OCI-LY3 (cell line): ENCODE results near the gene SCGB3A2.

Experiments used
- H2AFZ ChIP-seq: fragments of 200-600, 300-600 bp; shearing (Covaris generic); 2 replicates; pipeline ENCODE4 v1.6.0; 2014; ENCODE audit warnings: antibody characterized with exemption, low read depth, low read length
- H3K27ac ChIP-seq: fragments of 200-600, 300-600 bp; sonication (generic); 2 replicates; pipeline ENCODE4 v1.5.1; 2014; ENCODE audit warnings: mild to moderate bottlenecking, low read length, moderate library complexity, mixed read lengths
- H3K27me3 ChIP-seq: fragments of 200-600, 300-600 bp; sonication (generic); 2 replicates; pipeline ENCODE4 v1.6.1; 2014; ENCODE audit warnings: low read depth, low read length, mixed read lengths
- H3K36me3 ChIP-seq: fragments of 200-600, 300-600 bp; sonication (generic); replicated peaks from 2 replicates; pipeline ENCODE3; 2014; ENCODE audit warnings: low read depth, low read length, mixed read lengths
- H3K4me1 ChIP-seq: fragments of 300-600, 200-600 bp; sonication (generic); 2 replicates; pipeline ENCODE4 v1.6.1; 2014; ENCODE audit warnings: low read length, mixed read lengths
- H3K4me2 ChIP-seq: fragments of 200-600, 300-600 bp; sonication (generic); 2 replicates; pipeline ENCODE4 v1.6.1; 2014; ENCODE audit warnings: low read length, mixed read lengths
- H3K4me3 ChIP-seq: fragments of 300-600, 200-600 bp; sonication (generic); 2 replicates; pipeline ENCODE4 v1.5.1; 2014; ENCODE audit warnings: antibody characterized with exemption, mild to moderate bottlenecking, low read length, moderate library complexity
- H3K79me2 ChIP-seq: fragments of 300-600, 200-600 bp; shearing (Covaris generic); 2 replicates; pipeline ENCODE4 v1.6.1; 2014; ENCODE audit warnings: mild to moderate bottlenecking, low read length, mixed read lengths
- H3K9ac ChIP-seq: fragments of 300-600, 200-600 bp; shearing (Covaris generic); 2 replicates; pipeline ENCODE4 v1.6.0; 2014; ENCODE audit warnings: mild to moderate bottlenecking, low read length, moderate library complexity
- H3K9me3 ChIP-seq: fragments of 200-600, 300-600 bp; shearing (Covaris generic); 2 replicates; pipeline ENCODE4 v1.6.1; 2014; ENCODE audit warnings: low read length, mixed read lengths; ENCODE audit not compliant: insufficient read depth
- H4K20me1 ChIP-seq: fragments of 200-600, 300-600 bp; sonication (generic); 2 replicates; pipeline ENCODE4 v1.6.1; 2016; ENCODE audit warnings: low read length, mixed read lengths; ENCODE audit not compliant: insufficient read depth
- CTCF ChIP-seq: fragments of 200-600, 300-600 bp; sonication (generic); IDR thresholded peaks from 2 replicates; pipeline ENCODE4 v1.5.1; 2014; ENCODE audit warnings: antibody characterized with exemption, low read length, low read depth
- EZH2phosphoT487 ChIP-seq: fragments of 200-600 bp; shearing (Covaris generic); IDR thresholded peaks from 2 replicates; pipeline ENCODE4 v1.6.1; 2018; ENCODE audit warnings: antibody characterized with exemption, mixed run types, low read depth

Gene SCGB3A2

GRCh38 chr5:147854331-147854730 lies 24.2 kb upstream of the SCGB3A2 start:
- Histone ChIP-seq H3K9me3 (no peaks in the 10 kb centered on the region), H3K79me2 (no peaks in the 10 kb centered on the region), H2AFZ (no peak overlapping the region), H4K20me1 (no peaks in the 10 kb centered on the region), H3K36me3 (no peaks in the 10 kb centered on the region), H3K27ac (no peak overlapping the region), H3K4me1 (no peaks in the 10 kb centered on the region), H3K4me2 (no peak overlapping the region), H3K4me3 (no peak overlapping the region), H3K27me3 (no peaks in the 10 kb centered on the region; the same call in 1 of the 2 replicates), H3K9ac (no peak overlapping the region)
- no peak for TF ChIP-seq CTCF
- no peak for TF ChIP-seq EZH2phosphoT487

- Histone ChIP-seq H3K4me2 (no peak overlapping the region), H4K20me1 (no peaks in the 10 kb centered on the region)
Measured at GRCh38 chr5:147854894-147855773, 23.4 kb upstream of the SCGB3A2 start.

GRCh38 chr5:147855774-147856069 lies 22.8 kb upstream of the SCGB3A2 start:
- Histone ChIP-seq H3K9ac (no peak overlapping the region), H4K20me1 (no peaks in the 10 kb centered on the region), H3K9me3 (no peaks in the 10 kb centered on the region), H3K4me3 (no peak overlapping the region), H3K27ac (no peak overlapping the region), H3K4me2 (no peak overlapping the region), H2AFZ (no peak overlapping the region), H3K4me1 (no peaks in the 10 kb centered on the region), H3K27me3 (no peaks in the 10 kb centered on the region; the same call in 1 of the 2 replicates), H3K36me3 (no peaks in the 10 kb centered on the region), H3K79me2 (no peaks in the 10 kb centered on the region)
- TF ChIP-seq CTCF = no peak
- no peak for TF ChIP-seq EZH2phosphoT487

More at GRCh38 chr5:147854894-147855773, 23.4 kb upstream of the SCGB3A2 start:
- Histone ChIP-seq H2AFZ (no peak overlapping the region), H3K4me3 (no peak overlapping the region), H3K27ac (no peak overlapping the region), H3K9me3 (no peaks in the 10 kb centered on the region), H3K79me2 (no peaks in the 10 kb centered on the region), H3K36me3 (no peaks in the 10 kb centered on the region), H3K9ac (no peak overlapping the region), H3K27me3 (no peaks in the 10 kb centered on the region; the same call in 1 of the 2 replicates), H3K4me1 (no peaks in the 10 kb centered on the region)
- TF ChIP-seq CTCF = no peak
- TF ChIP-seq EZH2phosphoT487 = no peak

GRCh38 chr5:147856801-147857200 lies 21.7 kb upstream of the SCGB3A2 start:
- no peak overlapping the region for H2AFZ ChIP-seq
- no peaks in the 10 kb centered on the region for H3K4me1 ChIP-seq
- no peaks in the 10 kb centered on the region for H3K79me2 ChIP-seq
- no peak overlapping the region for H3K4me3 ChIP-seq
- no peaks in the 10 kb centered on the region for H3K9me3 ChIP-seq
- no peak overlapping the region for H3K9ac ChIP-seq
- H3K4me2 ChIP-seq = no peak overlapping the region
- no peaks in the 10 kb centered on the region; the same call in 1 of the 2 replicates for H3K27me3 ChIP-seq
- H3K27ac ChIP-seq = no peak overlapping the region
- TF ChIP-seq CTCF = no peak
- no peak for TF ChIP-seq EZH2phosphoT487
- H3K36me3 ChIP-seq = no peaks in the 10 kb centered on the region
- no peaks in the 10 kb centered on the region for H4K20me1 ChIP-seq
